Neural progenitor cell (in vitro differentiated cells): Measurements from ENCODE around the gene SLC2A9. TPM values are rescaled to one million over a fixed set of nuclear protein-coding genes. Genes with fewer than 3 reads are reported as not detected.

Experiments
- DNase-seq: peaks from one replicate; pipeline ENCODE4 v3.0.0-alpha.2; 2016; ENCODE audit warnings: low spot score
- H2AFZ ChIP-seq: fragments of 200-600 bp; sonication (generic); replicated peaks from 2 replicates; pipeline ENCODE4 v1.6.1; 2016; ENCODE audit warnings: antibody characterized with exemption
- H3F3A ChIP-seq: fragments of 200-600 bp; sonication (generic); 2 replicates; pipeline ENCODE4 v1.6.1; 2016; ENCODE audit warnings: antibody characterized with exemption, low read depth
- H3K27ac ChIP-seq: fragments of 200-600 bp; sonication (generic); 2 replicates; pipeline ENCODE4 v1.5.1; 2016; ENCODE audit warnings: mild to moderate bottlenecking
- H3K27me3 ChIP-seq: fragments of 200-600 bp; sonication (generic); 2 replicates; pipeline ENCODE4 v1.6.1; 2016; ENCODE audit warnings: mild to moderate bottlenecking, moderate library complexity
- H3K36me3 ChIP-seq: fragments of 200-600 bp; sonication (generic); 2 replicates; pipeline ENCODE4 v1.5.1; 2016
- H3K4me1 ChIP-seq: fragments of 200-600 bp; sonication (generic); 2 replicates; pipeline ENCODE4 v1.6.1; 2016; ENCODE audit warnings: mixed run types
- H3K4me2 ChIP-seq: fragments of 200-600 bp; sonication (generic); 2 replicates; pipeline ENCODE4 v1.6.1; 2016
- H3K4me3 ChIP-seq: fragments of 200-600 bp; sonication (generic); 2 replicates; pipeline ENCODE4 v1.5.1; 2016
- H3K79me2 ChIP-seq: fragments of 200-600 bp; sonication (generic); 2 replicates; pipeline ENCODE4 v1.6.1; 2016; ENCODE audit warnings: low read depth
- H3K9ac ChIP-seq: fragments of 200-600 bp; sonication (generic); 2 replicates; pipeline ENCODE4 v1.6.1; 2016
- H3K9me3 ChIP-seq: fragments of 200-600 bp; sonication (generic); 2 replicates; pipeline ENCODE4 v1.5.1; 2016; ENCODE audit warnings: low read depth
- H4K20me1 ChIP-seq: fragments of 200-600 bp; sonication (generic); 2 replicates; pipeline ENCODE4 v1.6.1; 2016; ENCODE audit warnings: low read depth
- H3K27ac Mint-ChIP-seq: 3 replicates; pipeline ENCODE4 v1.8.0; 2021; ENCODE audit warnings: mixed read lengths
- H3K27me3 Mint-ChIP-seq: 2 replicates; pipeline ENCODE4 v1.8.0; 2022; ENCODE audit warnings: low read depth, mild to moderate bottlenecking, inconsistent platforms, moderate library complexity, mixed read lengths; ENCODE audit not compliant: insufficient read depth
- H3K36me3 Mint-ChIP-seq: 3 replicates; pipeline ENCODE4 v1.8.0; 2021; ENCODE audit warnings: mixed read lengths
- H3K4me1 Mint-ChIP-seq: 3 replicates; pipeline ENCODE4 v1.8.0; 2021; ENCODE audit warnings: mixed read lengths
- H3K4me3 Mint-ChIP-seq: 3 replicates; pipeline ENCODE4 v1.8.0; 2021; ENCODE audit warnings: mild to moderate bottlenecking, moderate library complexity, mixed read lengths
- H3K9me3 Mint-ChIP-seq: 3 replicates; pipeline ENCODE4 v1.8.0; 2020; ENCODE audit warnings: mixed read lengths
- CTCF ChIP-seq: fragments of 200-600 bp; sonication (generic); IDR thresholded peaks from 2 replicates; pipeline ENCODE4 v1.5.1; 2017; ENCODE audit warnings: antibody characterized with exemption, mild to moderate bottlenecking
- EZH2 ChIP-seq: fragments of 200-600 bp; sonication (generic); IDR thresholded peaks from 2 replicates; pipeline ENCODE4 v1.6.1; 2017; ENCODE audit warnings: antibody characterized with exemption, mild to moderate bottlenecking, moderate library complexity
- EZH2phosphoT487 ChIP-seq: fragments of 200-600 bp; sonication (generic); IDR thresholded peaks from 2 replicates; pipeline ENCODE4 v1.6.1; 2017; ENCODE audit warnings: antibody characterized with exemption
- total RNA-seq: library from RNA; depleted of rRNA; stranded (reverse); fragments of >200 nt; gene quantifications from 2 replicates; pipeline ENCODE4 v1.2.3, GENCODE V29; 2015; ENCODE audit warnings: low replicate concordance

Gene SLC2A9
- total RNA-seq, 1 donor from 2014 or later, result not detected

DNA sequence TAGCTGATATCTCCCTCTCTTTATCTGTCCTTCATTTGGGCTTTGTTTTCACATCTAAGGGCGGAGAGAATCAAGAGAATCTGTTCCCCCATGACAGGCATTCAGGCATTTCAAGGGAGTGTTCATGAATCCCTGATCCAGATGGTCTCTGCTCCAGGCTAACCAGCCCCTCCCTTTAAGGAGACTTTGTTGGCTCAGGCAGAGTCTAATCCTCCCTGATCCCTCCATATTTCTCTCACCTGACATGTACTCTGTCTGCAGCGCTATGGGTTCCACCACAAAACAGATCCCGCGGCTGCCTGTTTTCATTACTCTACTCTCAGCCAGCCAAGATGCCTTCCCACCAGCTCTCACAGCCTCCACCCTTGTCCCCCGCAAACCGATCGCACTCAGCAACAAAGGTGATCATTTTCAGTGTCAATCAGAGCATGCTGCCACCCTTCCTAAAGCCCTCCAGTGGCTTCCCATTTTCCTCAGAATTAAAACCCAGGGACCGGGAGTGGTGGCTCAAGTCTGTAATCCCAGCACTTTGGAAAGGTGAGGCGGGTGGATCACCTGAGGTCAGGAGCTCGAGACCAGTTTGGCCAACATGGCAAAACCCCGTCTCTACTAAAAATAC is 30.3 kb upstream of the SLC2A9 start:
- Mint-ChIP-seq H3K4me3 (no peak overlapping the region), H3K9me3 (no peaks in the 10 kb centered on the region), H3K27ac (no peak overlapping the region), H3K27me3 (peaks cover 17% of the 10 kb centered on the region), H3K4me1 (peaks cover 42% of the 10 kb centered on the region), H3K36me3 (no peaks in the 10 kb centered on the region)
- DNase-seq, result peak; percentile 20
- Histone ChIP-seq H3K4me1 (peaks cover 33% of the 10 kb centered on the region), H3K4me3 (no peak overlapping the region), H3K27me3 (no peaks in the 10 kb centered on the region), H3K9me3 (no peaks in the 10 kb centered on the region), H3K79me2 (no peaks in the 10 kb centered on the region), H2AFZ (no peak overlapping the region), H3F3A (no peaks in the 10 kb centered on the region), H4K20me1 (no peaks in the 10 kb centered on the region), H3K36me3 (no peaks in the 10 kb centered on the region), H3K4me2 (no peak overlapping the region), H3K9ac (no peak overlapping the region), H3K27ac (no peak overlapping the region)
- no peak for TF ChIP-seq CTCF
- no peak for TF ChIP-seq EZH2phosphoT487
- TF ChIP-seq EZH2, result no peak

- H3K9ac ChIP-seq, result no peak overlapping the region
- DNase-seq, result no peak
- H2AFZ ChIP-seq, result no peak overlapping the region
- no peaks in the 10 kb centered on the region for H3F3A ChIP-seq
- H3K4me1 ChIP-seq, result peaks cover 33% of the 10 kb centered on the region
- H3K79me2 ChIP-seq, result no peaks in the 10 kb centered on the region
- H3K36me3 ChIP-seq, result no peaks in the 10 kb centered on the region
- Mint-ChIP-seq H3K4me1 (peaks cover 39% of the 10 kb centered on the region), H3K36me3 (no peaks in the 10 kb centered on the region), H3K9me3 (no peaks in the 10 kb centered on the region), H3K4me3 (no peak overlapping the region), H3K27me3 (peaks cover 16% of the 10 kb centered on the region), H3K27ac (no peak overlapping the region)
- H3K4me3 ChIP-seq, result no peak overlapping the region
- no peaks in the 10 kb centered on the region for H3K27me3 ChIP-seq
- TF ChIP-seq EZH2 (no peak), CTCF (no peak), EZH2phosphoT487 (no peak)
- no peaks in the 10 kb centered on the region for H3K9me3 ChIP-seq
- no peak overlapping the region for H3K4me2 ChIP-seq
- no peaks in the 10 kb centered on the region for H4K20me1 ChIP-seq
- H3K27ac ChIP-seq, result no peak overlapping the region
Measured at GRCh38 chr4:10050721-10051120, 29.4 kb upstream of the SLC2A9 start.

- Mint-ChIP-seq H3K9me3 (no peaks in the 10 kb centered on the region), H3K27me3 (peaks cover 14% of the 10 kb centered on the region), H3K4me1 (peaks cover 37% of the 10 kb centered on the region), H3K27ac (no peak overlapping the region), H3K36me3 (no peaks in the 10 kb centered on the region), H3K4me3 (no peak overlapping the region)
- Histone ChIP-seq H2AFZ (no peak overlapping the region), H3K27ac (no peak overlapping the region), H4K20me1 (no peaks in the 10 kb centered on the region), H3K4me1 (peaks cover 33% of the 10 kb centered on the region), H3K9me3 (no peaks in the 10 kb centered on the region), H3K4me3 (no peak overlapping the region), H3K9ac (no peak overlapping the region), H3K27me3 (no peaks in the 10 kb centered on the region), H3K36me3 (no peaks in the 10 kb centered on the region), H3F3A (no peaks in the 10 kb centered on the region), H3K79me2 (no peaks in the 10 kb centered on the region), H3K4me2 (no peak overlapping the region)
- DNase-seq, result no peak
- TF ChIP-seq EZH2phosphoT487 (no peak), CTCF (no peak), EZH2 (no peak)
Measured at GRCh38 chr4:10050261-10050661, 29.0 kb upstream of the SLC2A9 start.
